GM21619 (cell line): ENCODE data around the gene CAT.
A peak's percentile ranks its signal among the peaks of the same experiment; 100 is the strongest.

Source experiments
- ATAC-seq: cut with Tn5 transposase; IDR thresholded peaks from one replicate; pipeline ENCODE4 v1.9.1; 2021; ENCODE audit not compliant: unreplicated experiment

The CAT gene

GRCh38 chr11:34438529-34439507 lies at the start of gene CAT:
Gene CAT, plus strand, starts transcription at chr11:34438934. Its CDS starts 80 bp downstream, at chr11:34439014.
- ATAC-seq = peak; percentile 97

GRCh38 chr11:34394771-34395300 lies 43.9 kb upstream of the CAT start:
- no peak for ATAC-seq

- no peak for ATAC-seq
These were observed 42.7 kb upstream of the CAT start for GRCh38 chr11:34395916-34396550.

GRCh38 chr11:34397120-34397519 lies 41.6 kb upstream of the CAT start:
- ATAC-seq = no peak

- ATAC-seq = no peak
These were observed 40.9 kb upstream of the CAT start for GRCh38 chr11:34397811-34398210.

- no peak for ATAC-seq
These were observed 35.3 kb upstream of the CAT start for GRCh38 chr11:34403431-34403830.

- ATAC-seq = no peak
These were observed 34.5 kb upstream of the CAT start for GRCh38 chr11:34404280-34404679.

- ATAC-seq = no peak
These were observed 33.5 kb upstream of the CAT start for GRCh38 chr11:34405079-34405858.

- no peak for ATAC-seq
These were observed 32.3 kb upstream of the CAT start for GRCh38 chr11:34406413-34406812.

GRCh38 chr11:34407121-34407813 lies 31.5 kb upstream of the CAT start:
- ATAC-seq = no peak

- ATAC-seq = no peak
These were observed 30.1 kb upstream of the CAT start for GRCh38 chr11:34408580-34409172.

- no peak for ATAC-seq
These were observed 27.6 kb upstream of the CAT start for GRCh38 chr11:34411111-34411510.

GRCh38 chr11:34411791-34412190 lies 26.9 kb upstream of the CAT start:
- no peak for ATAC-seq

GRCh38 chr11:34413263-34413662 lies 25.5 kb upstream of the CAT start:
- no peak for ATAC-seq

- no peak for ATAC-seq
These were observed 23.2 kb upstream of the CAT start for GRCh38 chr11:34415538-34415937.

GRCh38 chr11:34416088-34416487 lies 22.6 kb upstream of the CAT start:
- no peak for ATAC-seq

- ATAC-seq = no peak
These were observed 22.0 kb upstream of the CAT start for GRCh38 chr11:34416766-34417165.

- no peak for ATAC-seq
These were observed 21.5 kb upstream of the CAT start for GRCh38 chr11:34417202-34417601.

GRCh38 chr11:34419158-34419557 lies 19.6 kb upstream of the CAT start:
- ATAC-seq = no peak

- ATAC-seq = no peak
These were observed 15.4 kb upstream of the CAT start for GRCh38 chr11:34423300-34423699.
